K562 (cell line): ENCODE data around the gene MYL6B. TPM values are rescaled to one million over a fixed set of nuclear protein-coding genes. Genes with fewer than 3 reads are reported as not detected.
A peak's percentile ranks its signal among the peaks of the same experiment; 100 is the strongest.

Experiments
- CBX5 ChIP-seq: IDR thresholded peaks from 2 replicates; pipeline ENCODE4 v1.6.1; 2014; ENCODE audit warnings: low read depth, borderline replicate concordance
- ETV1 ChIP-seq: fragments of 450-650 bp; conservative IDR thresholded peaks from 2 replicates; pipeline ENCODE4 v1.6.1; 2016; ENCODE audit warnings: missing genetic modification characterization, control low read depth, low read depth, missing compliant biosample characterization
- FOXA3 ChIP-seq, 2 experiments: fragments of 450-650 bp in 1 of 2; sonication (generic) in 1 of 2; formaldehyde crosslinking; IDR thresholded peaks in 1 of 2; conservative IDR thresholded peaks in 1 of 2; 2 replicates each; pipeline versions ENCODE4 v1.4.0 to v1.8.0; 2020 to 2022; ENCODE audit warnings: mild to moderate bottlenecking in 2 of 2, missing genetic modification reagents in 1 of 2
- HMG20B ChIP-seq: fragments of 250-450 bp; sonication (Bioruptor Pico); IDR thresholded peaks from 2 replicates; pipeline ENCODE4 v1.5.0; 2021; ENCODE audit warnings: mild to moderate bottlenecking
- POLR2AphosphoS2 ChIP-seq: IDR thresholded peaks from 2 replicates; pipeline ENCODE4 v1.6.1; 2012; ENCODE audit warnings: low read length, improper control_type of control experiment
- RNF2 ChIP-seq: sonication (generic); IDR thresholded peaks from 2 replicates; pipeline ENCODE4 v1.6.1; 2016
- SP2 ChIP-seq: IDR thresholded peaks from 2 replicates; pipeline ENCODE4 v1.6.1; 2011; ENCODE audit warnings: mild to moderate bottlenecking, low read depth, low read length, moderate library complexity; ENCODE audit not compliant: poor library complexity, severe bottlenecking; ENCODE audit errors: extremely low read depth
- TEAD4 ChIP-seq, 2 experiments: sonication (generic) in 1 of 2; formaldehyde crosslinking in 1 of 2; IDR thresholded peaks; 2 replicates each; pipeline versions ENCODE4 v1.6.1 to v1.8.0; 2012 to 2022; ENCODE audit warnings: borderline replicate concordance in 1 of 2, inconsistent platforms in 1 of 2, low read length in 1 of 2, mild to moderate bottlenecking in 1 of 2, missing genetic modification reagents in 1 of 2
- ZKSCAN1 ChIP-seq: fragments of 150-350 bp; IDR thresholded peaks from 2 replicates; pipeline ENCODE4 v1.6.1; 2016; ENCODE audit warnings: low read depth, low read length
- polyA plus RNA-seq, 8 experiments: library from polyadenylated mRNA; depleted of rRNA in 4 of 8; stranded (reverse) in 5 of 8; unstranded in 3 of 8; fragments of >200 nt; fragmentation: Nextera tagmentation in 2 of 8; fragmentation: Illumina TruSeq in 1 of 8; extraction: Ambion mirVana in 2 of 8; extraction: Trizol in 1 of 8; gene quantifications; 2 replicates each; pipeline versions ENCODE4 v1.2.1 to v1.2.3, GENCODE V29; 2011 to 2014; ENCODE audit warnings: inconsistent platforms in 1 of 8, missing spikeins in 1 of 8
- total RNA-seq, 7 experiments: library from RNA; depleted of rRNA in 6 of 7; stranded (reverse); fragments of >200 nt in 6 of 7; fragmentation: Illumina TruSeq in 2 of 7; extraction: Trizol in 2 of 7; gene quantifications; 2 replicates each; pipeline versions ENCODE4 v1.2.1 to v1.2.3, GENCODE V29; 2011 to 2021; ENCODE audit warnings: low replicate concordance in 1 of 7
- TF ChIP-seq, protein P1 (sequence below), 2 experiments: fragments of 450-650 bp; formaldehyde crosslinking in 1 of 2; IDR thresholded peaks; 2 replicates each; pipeline versions ENCODE4 v1.4.0 to v1.6.1; 2014 to 2020; ENCODE audit warnings: mild to moderate bottlenecking in 2 of 2, borderline replicate concordance in 1 of 2, low read depth in 1 of 2
- TF ChIP-seq, protein P2 (sequence below): sonication (generic); formaldehyde crosslinking; IDR thresholded peaks from 2 replicates; pipeline ENCODE4 v1.8.0; 2022; ENCODE audit warnings: missing genetic modification reagents, mild to moderate bottlenecking, borderline replicate concordance
- TF ChIP-seq, protein P3 (sequence below): fragments of 250-450 bp; sonication (Bioruptor Pico); IDR thresholded peaks from 2 replicates; pipeline ENCODE4 v1.9.0; 2021; ENCODE audit warnings: mild to moderate bottlenecking, inconsistent platforms

Gene MYL6B
- total and polyA plus RNA-seq, 9 of the 15 experiments (the other 6 are each of a cell fraction or from before 2014, with no cell fraction given): 42.8 to 77.3 (median 68.6) TPM

DNA sequence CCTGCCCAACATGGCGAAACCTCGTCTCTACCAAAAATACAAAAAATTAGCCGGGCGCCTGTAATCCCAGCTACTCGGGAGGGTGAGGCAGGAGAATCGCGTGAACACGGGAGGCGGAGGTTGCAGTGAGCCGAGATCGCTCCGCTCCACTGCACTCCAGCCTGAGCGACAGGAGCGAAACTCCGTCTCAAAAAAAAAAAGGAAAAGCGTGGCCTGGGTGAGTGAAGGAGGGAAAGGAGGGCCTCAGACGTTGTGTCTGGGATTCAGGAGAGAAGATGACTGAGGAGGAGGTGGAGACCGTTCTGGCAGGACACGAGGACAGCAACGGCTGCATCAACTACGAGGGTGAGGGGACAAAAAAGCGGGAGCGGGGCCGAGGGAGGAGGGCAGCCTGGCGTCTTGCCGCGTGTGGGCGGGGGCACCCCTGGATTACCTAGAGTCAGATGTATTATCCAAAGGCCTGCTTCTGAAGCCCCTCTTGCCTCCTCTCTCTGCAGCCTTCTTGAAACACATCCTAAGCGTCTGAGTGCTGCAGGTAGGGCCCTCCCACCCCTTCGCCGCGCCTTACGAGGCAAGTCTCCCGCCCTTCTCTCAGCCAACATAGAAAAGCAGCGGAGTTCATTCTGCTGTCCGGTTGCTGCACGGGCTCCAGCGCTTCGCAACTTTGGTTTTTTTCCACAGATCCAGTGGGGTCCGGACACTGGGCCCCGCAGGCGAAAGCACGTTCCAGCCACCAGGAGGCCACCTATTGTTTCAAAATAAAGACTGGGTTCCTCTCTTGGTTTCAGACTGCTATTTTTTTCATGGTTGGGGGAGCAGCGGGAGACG lies 5.0 kb downstream of the MYL6B start (continued):
- TF ChIP-seq, protein P1, sequence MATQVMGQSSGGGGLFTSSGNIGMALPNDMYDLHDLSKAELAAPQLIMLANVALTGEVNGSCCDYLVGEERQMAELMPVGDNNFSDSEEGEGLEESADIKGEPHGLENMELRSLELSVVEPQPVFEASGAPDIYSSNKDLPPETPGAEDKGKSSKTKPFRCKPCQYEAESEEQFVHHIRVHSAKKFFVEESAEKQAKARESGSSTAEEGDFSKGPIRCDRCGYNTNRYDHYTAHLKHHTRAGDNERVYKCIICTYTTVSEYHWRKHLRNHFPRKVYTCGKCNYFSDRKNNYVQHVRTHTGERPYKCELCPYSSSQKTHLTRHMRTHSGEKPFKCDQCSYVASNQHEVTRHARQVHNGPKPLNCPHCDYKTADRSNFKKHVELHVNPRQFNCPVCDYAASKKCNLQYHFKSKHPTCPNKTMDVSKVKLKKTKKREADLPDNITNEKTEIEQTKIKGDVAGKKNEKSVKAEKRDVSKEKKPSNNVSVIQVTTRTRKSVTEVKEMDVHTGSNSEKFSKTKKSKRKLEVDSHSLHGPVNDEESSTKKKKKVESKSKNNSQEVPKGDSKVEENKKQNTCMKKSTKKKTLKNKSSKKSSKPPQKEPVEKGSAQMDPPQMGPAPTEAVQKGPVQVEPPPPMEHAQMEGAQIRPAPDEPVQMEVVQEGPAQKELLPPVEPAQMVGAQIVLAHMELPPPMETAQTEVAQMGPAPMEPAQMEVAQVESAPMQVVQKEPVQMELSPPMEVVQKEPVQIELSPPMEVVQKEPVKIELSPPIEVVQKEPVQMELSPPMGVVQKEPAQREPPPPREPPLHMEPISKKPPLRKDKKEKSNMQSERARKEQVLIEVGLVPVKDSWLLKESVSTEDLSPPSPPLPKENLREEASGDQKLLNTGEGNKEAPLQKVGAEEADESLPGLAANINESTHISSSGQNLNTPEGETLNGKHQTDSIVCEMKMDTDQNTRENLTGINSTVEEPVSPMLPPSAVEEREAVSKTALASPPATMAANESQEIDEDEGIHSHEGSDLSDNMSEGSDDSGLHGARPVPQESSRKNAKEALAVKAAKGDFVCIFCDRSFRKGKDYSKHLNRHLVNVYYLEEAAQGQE (IDR thresholded peaks at IDR 0.05; ENCODE audit: borderline replicate concordance): peak; percentile 51
- TF ChIP-seq, protein P1 (CRISPR knock-in tag; IDR thresholded peaks at IDR 0.05; ENCODE audit: low read depth): no peak
- TF ChIP-seq RNF2: peak; percentile 24; the same call in 1 of the 2 replicates
- no peak for TF ChIP-seq SP2
- TF ChIP-seq ZKSCAN1: peak; percentile 47; the same call in 1 of the 2 replicates
- 0 out of 2 replicates have a peak, but pooled peaks have one; percentile 75 for TF ChIP-seq POLR2AphosphoS2
- TF ChIP-seq FOXA3 (CRISPR knock-in tag; conservative IDR thresholded peaks at IDR 0.05 in 1 of 2, IDR thresholded peaks at IDR 0.05 in 1 of 2): peak in 1 of 2 experiments; percentile 56; a peak in 1 of 4 replicates
- peak; percentile 90 for TF ChIP-seq TEAD4 (IDR thresholded peaks at IDR 0.05; ENCODE audit: low read length)
- TF ChIP-seq TEAD4 (CRISPR knock-in tag; IDR thresholded peaks at IDR 0.05; ENCODE audit: borderline replicate concordance): no peak
- no peak for TF ChIP-seq CBX5
- no peak for TF ChIP-seq HMG20B
- TF ChIP-seq, protein P2, sequence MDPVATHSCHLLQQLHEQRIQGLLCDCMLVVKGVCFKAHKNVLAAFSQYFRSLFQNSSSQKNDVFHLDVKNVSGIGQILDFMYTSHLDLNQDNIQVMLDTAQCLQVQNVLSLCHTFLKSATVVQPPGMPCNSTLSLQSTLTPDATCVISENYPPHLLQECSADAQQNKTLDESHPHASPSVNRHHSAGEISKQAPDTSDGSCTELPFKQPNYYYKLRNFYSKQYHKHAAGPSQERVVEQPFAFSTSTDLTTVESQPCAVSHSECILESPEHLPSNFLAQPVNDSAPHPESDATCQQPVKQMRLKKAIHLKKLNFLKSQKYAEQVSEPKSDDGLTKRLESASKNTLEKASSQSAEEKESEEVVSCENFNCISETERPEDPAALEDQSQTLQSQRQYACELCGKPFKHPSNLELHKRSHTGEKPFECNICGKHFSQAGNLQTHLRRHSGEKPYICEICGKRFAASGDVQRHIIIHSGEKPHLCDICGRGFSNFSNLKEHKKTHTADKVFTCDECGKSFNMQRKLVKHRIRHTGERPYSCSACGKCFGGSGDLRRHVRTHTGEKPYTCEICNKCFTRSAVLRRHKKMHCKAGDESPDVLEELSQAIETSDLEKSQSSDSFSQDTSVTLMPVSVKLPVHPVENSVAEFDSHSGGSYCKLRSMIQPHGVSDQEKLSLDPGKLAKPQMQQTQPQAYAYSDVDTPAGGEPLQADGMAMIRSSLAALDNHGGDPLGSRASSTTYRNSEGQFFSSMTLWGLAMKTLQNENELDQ (CRISPR knock-in tag): 0 out of 2 replicates have a peak, but pooled peaks have one; percentile 58
- TF ChIP-seq, protein P3, sequence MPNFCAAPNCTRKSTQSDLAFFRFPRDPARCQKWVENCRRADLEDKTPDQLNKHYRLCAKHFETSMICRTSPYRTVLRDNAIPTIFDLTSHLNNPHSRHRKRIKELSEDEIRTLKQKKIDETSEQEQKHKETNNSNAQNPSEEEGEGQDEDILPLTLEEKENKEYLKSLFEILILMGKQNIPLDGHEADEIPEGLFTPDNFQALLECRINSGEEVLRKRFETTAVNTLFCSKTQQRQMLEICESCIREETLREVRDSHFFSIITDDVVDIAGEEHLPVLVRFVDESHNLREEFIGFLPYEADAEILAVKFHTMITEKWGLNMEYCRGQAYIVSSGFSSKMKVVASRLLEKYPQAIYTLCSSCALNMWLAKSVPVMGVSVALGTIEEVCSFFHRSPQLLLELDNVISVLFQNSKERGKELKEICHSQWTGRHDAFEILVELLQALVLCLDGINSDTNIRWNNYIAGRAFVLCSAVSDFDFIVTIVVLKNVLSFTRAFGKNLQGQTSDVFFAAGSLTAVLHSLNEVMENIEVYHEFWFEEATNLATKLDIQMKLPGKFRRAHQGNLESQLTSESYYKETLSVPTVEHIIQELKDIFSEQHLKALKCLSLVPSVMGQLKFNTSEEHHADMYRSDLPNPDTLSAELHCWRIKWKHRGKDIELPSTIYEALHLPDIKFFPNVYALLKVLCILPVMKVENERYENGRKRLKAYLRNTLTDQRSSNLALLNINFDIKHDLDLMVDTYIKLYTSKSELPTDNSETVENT (CRISPR knock-in tag): 0 out of 2 replicates have a peak, but pooled peaks have one; percentile 56
- TF ChIP-seq ETV1: peak; percentile 32; the same call in 1 of the 2 replicates
